Endothelial cell of umbilical vein (primary cell): ENCODE measurements around the gene BIRC6.

Experiments used
- EZH2 ChIP-seq: IDR thresholded peaks from 2 replicates; pipeline ENCODE4 v1.6.1; 2012; ENCODE audit warnings: borderline replicate concordance, low read depth, mild to moderate bottlenecking, moderate library complexity, low read length, inconsistent platforms; ENCODE audit not compliant: severe bottlenecking
- GATA2 ChIP-seq: IDR thresholded peaks from 2 replicates; pipeline ENCODE4 v1.7.0; 2011; ENCODE audit warnings: low read depth, mild to moderate bottlenecking, moderate library complexity, mixed read lengths, low read length; ENCODE audit not compliant: insufficient read length, insufficient read depth
- MYC ChIP-seq: IDR thresholded peaks from one replicate; pipeline ENCODE4 v1.6.1; 2011; ENCODE audit warnings: mild to moderate bottlenecking, low read depth, low read length
- POLR2A ChIP-seq: IDR thresholded peaks from 2 replicates; pipeline ENCODE4 v1.6.1; 2012; ENCODE audit warnings: low read depth, mild to moderate bottlenecking, control low read depth, low read length
- TF ChIP-seq, protein P1 (sequence below), 2 donors: IDR thresholded peaks; 1 replicate in 1 of 2; 2 replicates in 1 of 2; pipeline ENCODE4 v1.5.1; 2011; ENCODE audit warnings: low read length in 2 of 2, mild to moderate bottlenecking in 2 of 2, moderate library complexity in 2 of 2, control low read depth in 1 of 2, inconsistent platforms in 1 of 2, low read depth in 1 of 2; ENCODE audit not compliant: insufficient read depth in 1 of 2; ENCODE audit errors: extremely low read depth in 1 of 2
- TF ChIP-seq, protein P2 (sequence below): IDR thresholded peaks from 2 replicates; pipeline ENCODE4 v1.6.1; 2011; ENCODE audit not compliant: insufficient read depth, insufficient read length

DNA sequence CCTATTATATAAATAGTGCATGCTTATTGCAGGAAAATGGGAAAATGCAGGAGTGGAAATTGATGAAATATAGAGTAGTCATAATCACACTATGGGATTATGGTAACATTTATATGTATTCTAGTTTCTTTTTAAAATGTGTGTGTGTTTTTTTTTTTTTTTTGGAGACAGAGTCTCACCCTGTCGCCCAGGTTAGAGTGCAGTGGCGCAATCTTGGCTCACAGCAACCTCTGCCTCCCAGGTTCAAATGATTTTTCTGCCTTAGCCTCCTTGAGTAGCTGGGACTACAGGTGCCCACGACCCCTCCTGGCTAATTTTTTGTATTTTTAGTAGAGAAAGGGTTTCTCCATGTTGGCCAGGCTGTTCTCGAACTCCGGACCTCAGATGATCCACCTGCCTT is 47.0 kb downstream of the BIRC6 start:
- TF ChIP-seq, protein P1, sequence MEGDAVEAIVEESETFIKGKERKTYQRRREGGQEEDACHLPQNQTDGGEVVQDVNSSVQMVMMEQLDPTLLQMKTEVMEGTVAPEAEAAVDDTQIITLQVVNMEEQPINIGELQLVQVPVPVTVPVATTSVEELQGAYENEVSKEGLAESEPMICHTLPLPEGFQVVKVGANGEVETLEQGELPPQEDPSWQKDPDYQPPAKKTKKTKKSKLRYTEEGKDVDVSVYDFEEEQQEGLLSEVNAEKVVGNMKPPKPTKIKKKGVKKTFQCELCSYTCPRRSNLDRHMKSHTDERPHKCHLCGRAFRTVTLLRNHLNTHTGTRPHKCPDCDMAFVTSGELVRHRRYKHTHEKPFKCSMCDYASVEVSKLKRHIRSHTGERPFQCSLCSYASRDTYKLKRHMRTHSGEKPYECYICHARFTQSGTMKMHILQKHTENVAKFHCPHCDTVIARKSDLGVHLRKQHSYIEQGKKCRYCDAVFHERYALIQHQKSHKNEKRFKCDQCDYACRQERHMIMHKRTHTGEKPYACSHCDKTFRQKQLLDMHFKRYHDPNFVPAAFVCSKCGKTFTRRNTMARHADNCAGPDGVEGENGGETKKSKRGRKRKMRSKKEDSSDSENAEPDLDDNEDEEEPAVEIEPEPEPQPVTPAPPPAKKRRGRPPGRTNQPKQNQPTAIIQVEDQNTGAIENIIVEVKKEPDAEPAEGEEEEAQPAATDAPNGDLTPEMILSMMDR (IDR thresholded peaks at IDR 0.05; ENCODE audit: extremely low read depth in 1 of 2, insufficient read depth in 1 of 2, low read depth in 1 of 2, low read length in 2 of 2), result no peak
- TF ChIP-seq POLR2A (no peak), GATA2 (no peak), MYC (no peak), EZH2 (no peak)
- TF ChIP-seq, protein P2, sequence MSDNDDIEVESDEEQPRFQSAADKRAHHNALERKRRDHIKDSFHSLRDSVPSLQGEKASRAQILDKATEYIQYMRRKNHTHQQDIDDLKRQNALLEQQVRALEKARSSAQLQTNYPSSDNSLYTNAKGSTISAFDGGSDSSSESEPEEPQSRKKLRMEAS, result no peak
